SK-N-SH (cell line): ENCODE data around the gene QSOX2. TPM values are rescaled to one million over a fixed set of nuclear protein-coding genes. Genes with fewer than 3 reads are reported as not detected.

Experiments used
- CTCF ChIA-PET: fragments of 300-600, 350-600 bp; formaldehyde crosslinking; extraction: SDS; loops from one replicate; lab custom pipeline; 2021; lab: Yijun Ruan, JAX
- POLR2A ChIA-PET: fragments of 350-600 bp; sonication (Branson Sonifier 250); formaldehyde crosslinking; extraction: SDS; loops from one replicate; lab custom pipeline; 2020; ENCODE audit warnings: antibody characterized with exemption, inconsistent platforms; lab: Yijun Ruan, JAX
- DNase-seq: peaks from one replicate; pipeline ENCODE4 v3.0.0; 2012
- H2AFZ ChIP-seq: fragments of 200-600 bp; sonication (generic); 2 replicates; pipeline ENCODE4 v1.8.1; 2016; ENCODE audit warnings: antibody characterized with exemption, mild to moderate bottlenecking, low read depth
- H3F3A ChIP-seq: fragments of 200-600 bp; sonication (generic); replicated peaks from 2 replicates; pipeline ENCODE3; 2016; ENCODE audit warnings: antibody characterized with exemption, mild to moderate bottlenecking; ENCODE audit not compliant: insufficient read depth
- H3K27ac ChIP-seq, 2 experiments: fragments of 200-500 bp in 1 of 2; fragments of 200-600 bp in 1 of 2; sonication (Bioruptor generic) in 1 of 2; sonication (generic), shearing (Covaris generic) in 1 of 2; 2 replicates each; pipeline versions ENCODE4 v1.5.1 to v1.6.1; 2014 to 2016; ENCODE audit warnings: low read depth in 2 of 2, inconsistent platforms in 1 of 2, low read length in 1 of 2, mild to moderate bottlenecking in 1 of 2, mixed read lengths in 1 of 2
- H3K27me3 ChIP-seq: fragments of 200-600 bp; sonication (generic), shearing (Covaris generic); 2 replicates; pipeline ENCODE4 v1.6.1; 2016; ENCODE audit warnings: mixed run types; ENCODE audit not compliant: insufficient read depth
- H3K36me3 ChIP-seq, 2 experiments: fragments of 200-500 bp in 1 of 2; fragments of 200-600 bp in 1 of 2; sonication (Bioruptor generic) in 1 of 2; sonication (generic) in 1 of 2; replicated peaks in 1 of 2; 2 replicates each; pipeline versions ENCODE3 to v1.5.1; 2014 to 2016; ENCODE audit warnings: low read length in 1 of 2, mild to moderate bottlenecking in 1 of 2; ENCODE audit not compliant: insufficient read depth in 2 of 2, control insufficient read depth in 1 of 2
- H3K4me1 ChIP-seq, 2 experiments: fragments of 200-500 bp in 1 of 2; fragments of 200-600 bp in 1 of 2; sonication (Bioruptor generic) in 1 of 2; sonication (generic), shearing (Covaris generic) in 1 of 2; 2 replicates each; pipeline versions ENCODE4 v1.5.1 to v1.6.1; 2014 to 2016; ENCODE audit warnings: low read depth in 1 of 2, low read length in 1 of 2, mixed run types in 1 of 2; ENCODE audit not compliant: insufficient read depth in 2 of 2, control insufficient read depth in 1 of 2
- H3K4me2 ChIP-seq: fragments of 200-600 bp; sonication (generic), shearing (Covaris generic); 2 replicates; pipeline ENCODE4 v1.6.1; 2017; ENCODE audit warnings: mixed run types
- H3K4me3 ChIP-seq, 2 experiments: fragments of 200-500 bp in 1 of 2; fragments of 200-600 bp in 1 of 2; sonication (Bioruptor generic) in 1 of 2; sonication (generic), shearing (Covaris generic) in 1 of 2; 2 replicates each; pipeline versions ENCODE4 v1.5.1 to v1.8.1; 2014 to 2016; ENCODE audit warnings: low read depth in 2 of 2, inconsistent platforms in 1 of 2, low read length in 1 of 2, mild to moderate bottlenecking in 1 of 2, mixed read lengths in 1 of 2, moderate library complexity in 1 of 2
- H3K79me2 ChIP-seq: fragments of 200-600 bp; sonication (generic); 2 replicates; pipeline ENCODE4 v1.8.1; 2017; ENCODE audit warnings: mild to moderate bottlenecking; ENCODE audit not compliant: insufficient read depth
- H3K9ac ChIP-seq: fragments of 200-600 bp; sonication (generic); 2 replicates; pipeline ENCODE4 v1.6.1; 2017; ENCODE audit warnings: mixed run types
- H3K9me2 ChIP-seq: fragments of 200-600 bp; sonication (generic); 2 replicates; pipeline ENCODE4 v1.6.1; 2017; ENCODE audit warnings: mixed run types
- H3K9me3 ChIP-seq: fragments of 200-600 bp; sonication (generic); 2 replicates; pipeline ENCODE4 v1.6.1; 2017; ENCODE audit warnings: mixed run types, mild to moderate bottlenecking, moderate library complexity
- H4K20me1 ChIP-seq: fragments of 200-600 bp; sonication (generic); 2 replicates; pipeline ENCODE4 v1.6.1; 2017; ENCODE audit warnings: mild to moderate bottlenecking, mixed run types; ENCODE audit not compliant: insufficient read depth
- FOSL2 ChIP-seq: IDR thresholded peaks from 2 replicates; pipeline ENCODE4 v1.4.0; 2012; ENCODE audit warnings: low read depth, mild to moderate bottlenecking, moderate library complexity, borderline replicate concordance
- FOXM1 ChIP-seq: IDR thresholded peaks from 2 replicates; pipeline ENCODE4 v1.4.0; 2012; ENCODE audit warnings: low read depth, mild to moderate bottlenecking
- GABPA ChIP-seq: IDR thresholded peaks from 2 replicates; pipeline ENCODE4 v1.4.0; 2012; ENCODE audit warnings: low read depth, mild to moderate bottlenecking
- JUND ChIP-seq: IDR thresholded peaks from 2 replicates; pipeline ENCODE4 v1.4.0; 2012
- MEF2A ChIP-seq: IDR thresholded peaks from 2 replicates; pipeline ENCODE4 v1.4.0; 2012; ENCODE audit warnings: low read depth, borderline replicate concordance
- NRF1 ChIP-seq: IDR thresholded peaks from 2 replicates; pipeline ENCODE4 v1.6.1; 2012; ENCODE audit warnings: low read depth, mild to moderate bottlenecking, low read length
- POLR2AphosphoS5 ChIP-seq: IDR thresholded peaks from 2 replicates; pipeline ENCODE4 v1.6.1; 2012; ENCODE audit warnings: low read depth, low read length
- SIN3A ChIP-seq: IDR thresholded peaks from 2 replicates; pipeline ENCODE4 v1.6.1; 2012; ENCODE audit warnings: low read depth, mild to moderate bottlenecking, low read length, moderate library complexity, borderline replicate concordance
- SMC3 ChIP-seq: IDR thresholded peaks from 2 replicates; pipeline ENCODE4 v1.6.1; 2012; ENCODE audit warnings: low read depth, low read length, improper control_type of control experiment
- YY1 ChIP-seq: IDR thresholded peaks from 2 replicates; pipeline ENCODE4 v1.4.0; 2012; ENCODE audit warnings: low read depth, mild to moderate bottlenecking
- WGBS: methylation state at CpG from one replicate; pipeline ENCODE4 v1.1.6; 2017; ENCODE audit warnings: low lambda C conversion rate; 5-methylcytosine and 5-hydroxymethylcytosine counted together
- polyA plus RNA-seq, 3 experiments: library from polyadenylated mRNA; depleted of rRNA; stranded (reverse); fragments of >200 nt; gene quantifications; 2 replicates each; pipeline ENCODE4 v1.2.3, GENCODE V29; 2012
- TF ChIP-seq, protein P1 (sequence below): fragments of 150-350 bp; IDR thresholded peaks from 2 replicates; pipeline ENCODE4 v1.6.1; 2016; ENCODE audit warnings: mild to moderate bottlenecking, low read depth, low read length
- TF ChIP-seq, protein P2 (sequence below): IDR thresholded peaks from 2 replicates; pipeline ENCODE4 v1.6.1; 2012; ENCODE audit warnings: mild to moderate bottlenecking, low read depth, low read length, moderate library complexity

The QSOX2 gene
- polyA plus RNA-seq, 1 of the 3 experiments (the other 2 are of a cell fraction), result 26.6 TPM

- no peaks in the 10 kb centered on the region for H3K27me3 ChIP-seq
- 73% methylated on average over 26 of the region's 30 CpGs for WGBS
- H3K9ac ChIP-seq, result no peak overlapping the region
- ChIA-PET CTCF (interaction anchor here (1.1 to 1.7 kb wide), 6 partner anchors 12 to 386 kb away, joined by 3 to 6 read pairs (median 4); no protein-coding TSS in a partner anchor), POLR2A (no interaction called here)
- no peak overlapping the region for H3K4me2 ChIP-seq
- DNase-seq, result no peak
- peaks cover 0 to 20% of the 10 kb centered on the region in 2 experiments; a peak in 1 of 4 replicates for H3K4me1 ChIP-seq
- H3K79me2 ChIP-seq, result peaks cover 2% of the 10 kb centered on the region; the same call in 1 of the 2 replicates
- H3K9me3 ChIP-seq, result no peaks in the 10 kb centered on the region
- no peak overlapping the region for H3K4me3 ChIP-seq
- H3K36me3 ChIP-seq, result no peaks in the 10 kb centered on the region
- no peak overlapping the region for H2AFZ ChIP-seq
- no peak overlapping the region for H3K27ac ChIP-seq
- H3F3A ChIP-seq, result no peaks in the 10 kb centered on the region
- no peaks in the 10 kb centered on the region for H4K20me1 ChIP-seq
- no peaks in the 10 kb centered on the region for H3K9me2 ChIP-seq
- TF ChIP-seq, protein P1, sequence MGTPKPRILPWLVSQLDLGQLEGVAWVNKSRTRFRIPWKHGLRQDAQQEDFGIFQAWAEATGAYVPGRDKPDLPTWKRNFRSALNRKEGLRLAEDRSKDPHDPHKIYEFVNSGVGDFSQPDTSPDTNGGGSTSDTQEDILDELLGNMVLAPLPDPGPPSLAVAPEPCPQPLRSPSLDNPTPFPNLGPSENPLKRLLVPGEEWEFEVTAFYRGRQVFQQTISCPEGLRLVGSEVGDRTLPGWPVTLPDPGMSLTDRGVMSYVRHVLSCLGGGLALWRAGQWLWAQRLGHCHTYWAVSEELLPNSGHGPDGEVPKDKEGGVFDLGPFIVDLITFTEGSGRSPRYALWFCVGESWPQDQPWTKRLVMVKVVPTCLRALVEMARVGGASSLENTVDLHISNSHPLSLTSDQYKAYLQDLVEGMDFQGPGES, result no peak
- no peak for TF ChIP-seq NRF1
- TF ChIP-seq FOXM1, result no peak
- TF ChIP-seq FOSL2, result no peak
- TF ChIP-seq, protein P2, sequence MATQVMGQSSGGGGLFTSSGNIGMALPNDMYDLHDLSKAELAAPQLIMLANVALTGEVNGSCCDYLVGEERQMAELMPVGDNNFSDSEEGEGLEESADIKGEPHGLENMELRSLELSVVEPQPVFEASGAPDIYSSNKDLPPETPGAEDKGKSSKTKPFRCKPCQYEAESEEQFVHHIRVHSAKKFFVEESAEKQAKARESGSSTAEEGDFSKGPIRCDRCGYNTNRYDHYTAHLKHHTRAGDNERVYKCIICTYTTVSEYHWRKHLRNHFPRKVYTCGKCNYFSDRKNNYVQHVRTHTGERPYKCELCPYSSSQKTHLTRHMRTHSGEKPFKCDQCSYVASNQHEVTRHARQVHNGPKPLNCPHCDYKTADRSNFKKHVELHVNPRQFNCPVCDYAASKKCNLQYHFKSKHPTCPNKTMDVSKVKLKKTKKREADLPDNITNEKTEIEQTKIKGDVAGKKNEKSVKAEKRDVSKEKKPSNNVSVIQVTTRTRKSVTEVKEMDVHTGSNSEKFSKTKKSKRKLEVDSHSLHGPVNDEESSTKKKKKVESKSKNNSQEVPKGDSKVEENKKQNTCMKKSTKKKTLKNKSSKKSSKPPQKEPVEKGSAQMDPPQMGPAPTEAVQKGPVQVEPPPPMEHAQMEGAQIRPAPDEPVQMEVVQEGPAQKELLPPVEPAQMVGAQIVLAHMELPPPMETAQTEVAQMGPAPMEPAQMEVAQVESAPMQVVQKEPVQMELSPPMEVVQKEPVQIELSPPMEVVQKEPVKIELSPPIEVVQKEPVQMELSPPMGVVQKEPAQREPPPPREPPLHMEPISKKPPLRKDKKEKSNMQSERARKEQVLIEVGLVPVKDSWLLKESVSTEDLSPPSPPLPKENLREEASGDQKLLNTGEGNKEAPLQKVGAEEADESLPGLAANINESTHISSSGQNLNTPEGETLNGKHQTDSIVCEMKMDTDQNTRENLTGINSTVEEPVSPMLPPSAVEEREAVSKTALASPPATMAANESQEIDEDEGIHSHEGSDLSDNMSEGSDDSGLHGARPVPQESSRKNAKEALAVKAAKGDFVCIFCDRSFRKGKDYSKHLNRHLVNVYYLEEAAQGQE, result no peak
- TF ChIP-seq YY1, result no peak
- no peak for TF ChIP-seq SMC3
- TF ChIP-seq POLR2AphosphoS5, result no peak
- TF ChIP-seq JUND, result no peak
- no peak for TF ChIP-seq SIN3A
- TF ChIP-seq GABPA, result no peak
- TF ChIP-seq MEF2A, result no peak
Observed at GRCh38 chr9:136249877-136250559, 4.4 kb upstream of the QSOX2 start.
